Lower leg skin (tissue), 3 donors: ENCODE results near the gene ECSCR.

Experiments used
- POLR2A ChIP-seq, 2 donors: fragments of 450-650 bp; IDR thresholded peaks; one replicate each; pipeline ENCODE4 v1.6.1; 2016 to 2017; ENCODE audit warnings: antibody characterized with exemption in 2 of 2, mild to moderate bottlenecking in 1 of 2, moderate library complexity in 1 of 2
- TF ChIP-seq, protein P1 (sequence below), 3 donors: fragments of 450-650 bp; IDR thresholded peaks; one replicate each; pipeline ENCODE4 v1.5.1; 2016; ENCODE audit warnings: antibody characterized with exemption in 3 of 3, mild to moderate bottlenecking in 3 of 3, moderate library complexity in 2 of 3

DNA sequence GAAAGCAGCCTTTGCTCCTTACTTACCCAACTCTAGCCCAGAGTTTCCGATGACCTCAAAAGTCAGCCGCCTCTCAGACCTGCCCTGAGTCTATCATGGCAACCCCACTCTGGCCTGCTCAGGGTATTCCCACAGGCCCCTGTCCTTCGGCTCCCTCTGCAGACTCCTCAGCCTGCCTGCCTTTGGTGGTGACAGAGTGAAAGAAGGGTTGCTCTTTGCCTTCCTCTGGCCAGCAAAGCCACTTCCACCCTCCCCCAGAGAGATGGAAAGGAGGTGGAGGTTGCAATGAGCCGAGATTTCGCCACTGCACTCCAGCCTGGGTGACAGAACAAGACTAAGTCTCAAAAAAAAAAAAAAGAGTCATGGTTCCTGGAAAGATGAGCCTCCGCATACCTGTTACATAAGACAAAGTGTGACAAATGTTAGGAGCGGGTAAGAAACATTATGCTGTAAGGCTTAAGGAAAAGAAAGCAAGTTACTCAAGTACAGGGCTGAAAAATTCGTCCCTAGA, 5.9 kb upstream of the ECSCR start:
- TF ChIP-seq, protein P1, sequence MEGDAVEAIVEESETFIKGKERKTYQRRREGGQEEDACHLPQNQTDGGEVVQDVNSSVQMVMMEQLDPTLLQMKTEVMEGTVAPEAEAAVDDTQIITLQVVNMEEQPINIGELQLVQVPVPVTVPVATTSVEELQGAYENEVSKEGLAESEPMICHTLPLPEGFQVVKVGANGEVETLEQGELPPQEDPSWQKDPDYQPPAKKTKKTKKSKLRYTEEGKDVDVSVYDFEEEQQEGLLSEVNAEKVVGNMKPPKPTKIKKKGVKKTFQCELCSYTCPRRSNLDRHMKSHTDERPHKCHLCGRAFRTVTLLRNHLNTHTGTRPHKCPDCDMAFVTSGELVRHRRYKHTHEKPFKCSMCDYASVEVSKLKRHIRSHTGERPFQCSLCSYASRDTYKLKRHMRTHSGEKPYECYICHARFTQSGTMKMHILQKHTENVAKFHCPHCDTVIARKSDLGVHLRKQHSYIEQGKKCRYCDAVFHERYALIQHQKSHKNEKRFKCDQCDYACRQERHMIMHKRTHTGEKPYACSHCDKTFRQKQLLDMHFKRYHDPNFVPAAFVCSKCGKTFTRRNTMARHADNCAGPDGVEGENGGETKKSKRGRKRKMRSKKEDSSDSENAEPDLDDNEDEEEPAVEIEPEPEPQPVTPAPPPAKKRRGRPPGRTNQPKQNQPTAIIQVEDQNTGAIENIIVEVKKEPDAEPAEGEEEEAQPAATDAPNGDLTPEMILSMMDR (IDR thresholded peaks at IDR 0.05) = no peak
- no peak for TF ChIP-seq POLR2A (IDR thresholded peaks at IDR 0.05)
